HFFc6 (cell line): Measurements from ENCODE around the gene PSENEN. TPM values are rescaled to one million over a fixed set of nuclear protein-coding genes. Genes with fewer than 3 reads are reported as not detected.
"Not testable (repeated sequence)": the region's sequence is repeated elsewhere in the genome, so short reads cannot be mapped to it uniquely, and the experiment has no call there.

Experiments used
- DNase-seq: peaks from one replicate; pipeline ENCODE4 v3.0.0-alpha.2; 2018
- H3K27ac Mint-ChIP-seq: 2 replicates; pipeline ENCODE4 v1.8.0; 2020; ENCODE audit warnings: mild to moderate bottlenecking, mixed read lengths
- H3K27me3 Mint-ChIP-seq: 2 replicates; pipeline ENCODE4 v1.8.0; 2021; ENCODE audit warnings: mild to moderate bottlenecking, moderate library complexity, mixed read lengths; ENCODE audit not compliant: insufficient read depth
- H3K36me3 Mint-ChIP-seq: 2 replicates; pipeline ENCODE4 v1.8.0; 2021; ENCODE audit warnings: low read depth, mixed read lengths
- H3K4me1 Mint-ChIP-seq: 2 replicates; pipeline ENCODE4 v1.8.0; 2020; ENCODE audit warnings: low read depth, mixed read lengths
- H3K4me3 Mint-ChIP-seq: 2 replicates; pipeline ENCODE4 v1.8.0; 2020; ENCODE audit warnings: mild to moderate bottlenecking, moderate library complexity, mixed read lengths
- H3K9me3 Mint-ChIP-seq: 2 replicates; pipeline ENCODE4 v1.8.0; 2020; ENCODE audit warnings: mild to moderate bottlenecking, mixed read lengths
- total RNA-seq, 6 experiments: library from RNA; stranded (reverse); fragmentation: NEBNext Ultra II Directional; extraction: Animal tissue kit (Norgen Biotek cat#: 25700); gene quantifications; 2 replicates in 1 of 6; 3 replicates in 5 of 6; pipeline ENCODE4 v1.2.3, GENCODE V29; 2021
- TF ChIP-seq, protein P1 (sequence below): fragments of 200-600 bp; sonication (generic); IDR thresholded peaks from 2 replicates; pipeline ENCODE4 v1.5.0; 2021; ENCODE audit warnings: antibody characterized with exemption, mild to moderate bottlenecking

PSENEN gene
- total RNA-seq, 6 experiments from 2014 or later, result 68.2 to 86.6 (median 74.9) TPM

- no peak overlapping the region for H3K4me3 Mint-ChIP-seq
- H3K9me3 Mint-ChIP-seq, result no peaks in the 10 kb centered on the region
- DNase-seq, result no peak
- H3K36me3 Mint-ChIP-seq, result no peaks in the 10 kb centered on the region
- H3K27me3 Mint-ChIP-seq, result peaks cover 20% of the 10 kb centered on the region
- TF ChIP-seq, protein P1, sequence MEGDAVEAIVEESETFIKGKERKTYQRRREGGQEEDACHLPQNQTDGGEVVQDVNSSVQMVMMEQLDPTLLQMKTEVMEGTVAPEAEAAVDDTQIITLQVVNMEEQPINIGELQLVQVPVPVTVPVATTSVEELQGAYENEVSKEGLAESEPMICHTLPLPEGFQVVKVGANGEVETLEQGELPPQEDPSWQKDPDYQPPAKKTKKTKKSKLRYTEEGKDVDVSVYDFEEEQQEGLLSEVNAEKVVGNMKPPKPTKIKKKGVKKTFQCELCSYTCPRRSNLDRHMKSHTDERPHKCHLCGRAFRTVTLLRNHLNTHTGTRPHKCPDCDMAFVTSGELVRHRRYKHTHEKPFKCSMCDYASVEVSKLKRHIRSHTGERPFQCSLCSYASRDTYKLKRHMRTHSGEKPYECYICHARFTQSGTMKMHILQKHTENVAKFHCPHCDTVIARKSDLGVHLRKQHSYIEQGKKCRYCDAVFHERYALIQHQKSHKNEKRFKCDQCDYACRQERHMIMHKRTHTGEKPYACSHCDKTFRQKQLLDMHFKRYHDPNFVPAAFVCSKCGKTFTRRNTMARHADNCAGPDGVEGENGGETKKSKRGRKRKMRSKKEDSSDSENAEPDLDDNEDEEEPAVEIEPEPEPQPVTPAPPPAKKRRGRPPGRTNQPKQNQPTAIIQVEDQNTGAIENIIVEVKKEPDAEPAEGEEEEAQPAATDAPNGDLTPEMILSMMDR, result no peak
- no peak overlapping the region for H3K27ac Mint-ChIP-seq
- no peaks in the 10 kb centered on the region for H3K4me1 Mint-ChIP-seq
These were observed 48.1 kb downstream of the PSENEN start for GRCh38 chr19:35793381-35794165.

DNA sequence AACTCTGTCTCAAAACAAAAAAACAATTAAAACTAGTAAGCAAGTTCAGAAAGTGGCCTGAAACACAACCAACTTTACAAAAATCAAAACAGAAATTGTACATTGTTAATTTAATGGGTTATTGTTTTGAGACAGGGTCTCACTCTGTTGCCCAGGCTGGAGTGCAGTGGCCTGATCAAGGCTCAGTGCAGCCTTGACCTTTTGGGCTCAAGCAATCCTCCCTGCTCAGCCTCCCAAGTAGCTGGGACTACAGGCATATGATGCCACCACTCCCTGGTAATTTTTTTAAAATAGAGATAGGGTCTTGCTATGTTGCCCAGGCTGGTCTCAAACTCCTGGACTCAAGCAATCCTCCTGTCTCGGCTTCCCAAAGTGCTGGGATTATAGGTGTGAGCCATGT lies 50.1 kb downstream of the PSENEN start:
- H3K4me3 Mint-ChIP-seq, H3K27ac Mint-ChIP-seq, H3K9me3 Mint-ChIP-seq, DNase-seq, H3K36me3 Mint-ChIP-seq, H3K4me1 Mint-ChIP-seq: not testable (repeated sequence)
- peaks cover 35% of the 10 kb centered on the region for H3K27me3 Mint-ChIP-seq

Other genes starting within 250 kb of the PSENEN start
- under 1 TPM in 3 of 6 experiments, not detected in 3; 0.27 to 0.75 (median 0.73) TPM for gene DMKN, start 232.0 kb upstream of the PSENEN start, total RNA-seq
- 1 to 10 TPM; 1.6 to 3.3 (median 2.0) TPM for gene SBSN, start 217.3 kb upstream of the PSENEN start, total RNA-seq
- gene GAPDHS, start 212.2 kb upstream of the PSENEN start, total RNA-seq, result not detected
- gene TMEM147, start 200.0 kb upstream of the PSENEN start, total RNA-seq, result 100 to 1,000 TPM; 104 to 130 (median 115) TPM
- gene ATP4A, start 182.0 kb upstream of the PSENEN start, total RNA-seq, result not detected
- gene PMIS2, start 159.5 kb upstream of the PSENEN start, total RNA-seq, result not detected
- gene HAUS5, start 132.9 kb upstream of the PSENEN start, total RNA-seq, result 10 to 100 TPM in 5 of 6 experiments, 1 to 10 TPM in 1; 6.6 to 13.9 (median 12.2) TPM
- 100 to 1,000 TPM; 110 to 129 (median 120) TPM for gene RBM42, start 116.6 kb upstream of the PSENEN start, total RNA-seq
- gene ETV2, start 103.9 kb upstream of the PSENEN start, total RNA-seq, result 1 to 10 TPM in 5 of 6 experiments, under 1 TPM in 1; 0.71 to 2.2 (median 1.4) TPM
- gene COX6B1, start 97.3 kb upstream of the PSENEN start, total RNA-seq, result 100 to 1,000 TPM; 375 to 463 (median 413) TPM
- under 1 TPM in 1 of 6 experiments, not detected in 5; 0.18 TPM for gene UPK1A, start 79.1 kb upstream of the PSENEN start, total RNA-seq
- gene ZBTB32, start 41.1 kb upstream of the PSENEN start, total RNA-seq, result not detected
- 10 to 100 TPM; 20.1 to 24.4 (median 21.7) TPM for gene KMT2B, start 27.6 kb upstream of the PSENEN start, total RNA-seq
- gene IGFLR1, start 3.2 kb upstream of the PSENEN start, total RNA-seq, result 1 to 10 TPM in 4 of 6 experiments, under 1 TPM in 2; 0.76 to 2.8 (median 1.4) TPM
- gene U2AF1L4, start 233 bp upstream of the PSENEN start, total RNA-seq, result 10 to 100 TPM; 18.0 to 20.8 (median 18.7) TPM
- gene LIN37, start 2.9 kb downstream of the PSENEN start, total RNA-seq, result 1 to 10 TPM; 6.0 to 9.9 (median 8.7) TPM
- gene HSPB6, start 11.4 kb downstream of the PSENEN start, total RNA-seq, result 100 to 1,000 TPM in 1 of 6 experiments, 10 to 100 TPM in 5; 37.0 to 122 (median 43.9) TPM
- 10 to 100 TPM; 26.4 to 30.0 (median 29.0) TPM for gene PROSER3, start 12.5 kb downstream of the PSENEN start, total RNA-seq
- 10 to 100 TPM in 1 of 6 experiments, 1 to 10 TPM in 5; 5.4 to 11.0 (median 8.8) TPM for gene ARHGAP33, start 29.9 kb downstream of the PSENEN start, total RNA-seq
- gene PRODH2, start 67.2 kb downstream of the PSENEN start, total RNA-seq, result not detected
- not detected for gene NPHS1, start 106.9 kb downstream of the PSENEN start, total RNA-seq
- gene KIRREL2, start 111.3 kb downstream of the PSENEN start, total RNA-seq, result under 1 TPM in 1 of 6 experiments, not detected in 5; 0.07 TPM
- gene APLP1, start 122.9 kb downstream of the PSENEN start, total RNA-seq, result 10 to 100 TPM; 24.3 to 39.7 (median 38.1) TPM
- 1 to 10 TPM; 3.9 to 7.2 (median 5.3) TPM for gene NFKBID, start 154.9 kb downstream of the PSENEN start, total RNA-seq
- gene HCST, start 156.9 kb downstream of the PSENEN start, total RNA-seq, result 1 to 10 TPM in 5 of 6 experiments, under 1 TPM in 1; 0.96 to 4.1 (median 1.2) TPM
- gene TYROBP, start 162.6 kb downstream of the PSENEN start, total RNA-seq, result not detected
- gene LRFN3, start 190.7 kb downstream of the PSENEN start, total RNA-seq, result 10 to 100 TPM; 15.3 to 21.0 (median 19.1) TPM
- gene SDHAF1, start 249.5 kb downstream of the PSENEN start, total RNA-seq, result 10 to 100 TPM in 2 of 6 experiments, 1 to 10 TPM in 4; 8.2 to 12.5 (median 8.9) TPM